Stimulated activated CD4-positive, alpha-beta T cell treated with anti-CD3 and anti-CD28 coated beads, Interleukin-4, amount 100 ng/mL, for 4 hours (primary cell): ENCODE data around the gene ERCC3.
"Not testable (repeated sequence)": the region's sequence is repeated elsewhere in the genome, so short reads cannot be mapped to it uniquely, and the experiment has no call there.

ENCODE experiments used
- DNase-seq, 2 experiments: peaks; one replicate each; pipeline ENCODE4 v3.0.0-alpha.2; 2020

ERCC3 gene

GRCh38 chr2:127277028-127277427, 16.9 kb downstream of the ERCC3 start:
- DNase-seq = no peak

GRCh38 chr2:127275789-127276188, 18.2 kb downstream of the ERCC3 start:
- no peak for DNase-seq

- no peak for DNase-seq
These were observed 18.6 kb downstream of the ERCC3 start for GRCh38 chr2:127275356-127275755.

- no peak for DNase-seq
These were observed 23.3 kb downstream of the ERCC3 start for GRCh38 chr2:127270663-127271062.

GRCh38 chr2:127261804-127262406, 32.0 kb downstream of the ERCC3 start:
- DNase-seq = no peak

- no peak for DNase-seq
These were observed 34.6 kb downstream of the ERCC3 start for GRCh38 chr2:127259355-127259754.

GRCh38 chr2:127256866-127257265, 37.1 kb downstream of the ERCC3 start:
- no peak for DNase-seq

- no peak for DNase-seq
These were observed 37.6 kb downstream of the ERCC3 start for GRCh38 chr2:127256381-127256780.

GRCh38 chr2:127255721-127256120, 38.2 kb downstream of the ERCC3 start:
- DNase-seq = no peak

- no peak for DNase-seq
These were observed 38.8 kb downstream of the ERCC3 start for GRCh38 chr2:127255146-127255545.

- no peak for DNase-seq
These were observed 39.5 kb downstream of the ERCC3 start for GRCh38 chr2:127254386-127254981.

- not testable (repeated sequence) for DNase-seq
These were observed 52.8 kb downstream of the ERCC3 start for GRCh38 chr2:127241184-127241583.

- no peak for DNase-seq
These were observed 54.5 kb downstream of the ERCC3 start for GRCh38 chr2:127239395-127239794.

- not testable (repeated sequence) for DNase-seq
These were observed 56.2 kb downstream of the ERCC3 start for GRCh38 chr2:127237768-127238167.

GRCh38 chr2:127235082-127235702, 58.8 kb downstream of the ERCC3 start:
- no peak for DNase-seq

- DNase-seq = no peak
These were observed 60.2 kb downstream of the ERCC3 start for GRCh38 chr2:127233710-127234109.

- no peak for DNase-seq
These were observed 62.6 kb downstream of the ERCC3 start for GRCh38 chr2:127231130-127231865.

GRCh38 chr2:127229555-127229954, 64.4 kb downstream of the ERCC3 start:
- no peak for DNase-seq

- DNase-seq = no peak
These were observed 65.8 kb downstream of the ERCC3 start for GRCh38 chr2:127228102-127228501.

- not testable (repeated sequence) for DNase-seq
These were observed 66.7 kb downstream of the ERCC3 start for GRCh38 chr2:127227264-127227660.

- no peak for DNase-seq
These were observed 67.3 kb downstream of the ERCC3 start for GRCh38 chr2:127226520-127227263.

- no peak for DNase-seq
These were observed 67.8 kb downstream of the ERCC3 start for GRCh38 chr2:127226132-127226519.
